Measurements from ENCODE around the gene CACNA2D1.

DNA sequence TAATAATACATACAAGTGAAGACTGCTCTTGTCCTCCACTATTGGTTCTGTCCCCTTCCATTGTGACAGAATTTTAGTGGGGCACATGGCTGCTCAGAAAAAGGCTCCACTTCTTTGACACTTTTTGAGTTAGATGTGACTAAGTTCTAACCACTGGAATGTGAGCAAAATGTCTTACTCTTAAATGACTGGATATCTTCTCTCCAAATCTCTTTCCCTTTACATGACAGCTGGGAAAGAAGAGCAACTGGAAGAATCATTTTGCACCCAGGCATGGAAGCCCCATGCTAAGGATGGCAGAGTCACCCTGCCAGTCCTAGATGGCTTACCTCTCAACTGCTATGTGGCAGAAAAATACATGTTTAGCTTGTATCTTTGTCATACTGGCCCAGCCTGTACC lies 97.7 kb downstream of the CACNA2D1 start:
- TF ChIP-seq, protein P1, sequence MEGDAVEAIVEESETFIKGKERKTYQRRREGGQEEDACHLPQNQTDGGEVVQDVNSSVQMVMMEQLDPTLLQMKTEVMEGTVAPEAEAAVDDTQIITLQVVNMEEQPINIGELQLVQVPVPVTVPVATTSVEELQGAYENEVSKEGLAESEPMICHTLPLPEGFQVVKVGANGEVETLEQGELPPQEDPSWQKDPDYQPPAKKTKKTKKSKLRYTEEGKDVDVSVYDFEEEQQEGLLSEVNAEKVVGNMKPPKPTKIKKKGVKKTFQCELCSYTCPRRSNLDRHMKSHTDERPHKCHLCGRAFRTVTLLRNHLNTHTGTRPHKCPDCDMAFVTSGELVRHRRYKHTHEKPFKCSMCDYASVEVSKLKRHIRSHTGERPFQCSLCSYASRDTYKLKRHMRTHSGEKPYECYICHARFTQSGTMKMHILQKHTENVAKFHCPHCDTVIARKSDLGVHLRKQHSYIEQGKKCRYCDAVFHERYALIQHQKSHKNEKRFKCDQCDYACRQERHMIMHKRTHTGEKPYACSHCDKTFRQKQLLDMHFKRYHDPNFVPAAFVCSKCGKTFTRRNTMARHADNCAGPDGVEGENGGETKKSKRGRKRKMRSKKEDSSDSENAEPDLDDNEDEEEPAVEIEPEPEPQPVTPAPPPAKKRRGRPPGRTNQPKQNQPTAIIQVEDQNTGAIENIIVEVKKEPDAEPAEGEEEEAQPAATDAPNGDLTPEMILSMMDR (IDR thresholded peaks at IDR 0.05), result no peak
- TF ChIP-seq POLR2AphosphoS5 (IDR thresholded peaks at IDR 0.05), result no peak
- no peak for TF ChIP-seq POLR2A (IDR thresholded peaks at IDR 0.05)
